NCI-H187 (cell line): ENCODE measurements around the gene MYH7B.

Experiments
- DNase-seq, 2 experiments: peaks; one replicate each; lab custom pipeline; 2025; lab: John Stamatoyannopoulos, UW

Gene MYH7B

DNA sequence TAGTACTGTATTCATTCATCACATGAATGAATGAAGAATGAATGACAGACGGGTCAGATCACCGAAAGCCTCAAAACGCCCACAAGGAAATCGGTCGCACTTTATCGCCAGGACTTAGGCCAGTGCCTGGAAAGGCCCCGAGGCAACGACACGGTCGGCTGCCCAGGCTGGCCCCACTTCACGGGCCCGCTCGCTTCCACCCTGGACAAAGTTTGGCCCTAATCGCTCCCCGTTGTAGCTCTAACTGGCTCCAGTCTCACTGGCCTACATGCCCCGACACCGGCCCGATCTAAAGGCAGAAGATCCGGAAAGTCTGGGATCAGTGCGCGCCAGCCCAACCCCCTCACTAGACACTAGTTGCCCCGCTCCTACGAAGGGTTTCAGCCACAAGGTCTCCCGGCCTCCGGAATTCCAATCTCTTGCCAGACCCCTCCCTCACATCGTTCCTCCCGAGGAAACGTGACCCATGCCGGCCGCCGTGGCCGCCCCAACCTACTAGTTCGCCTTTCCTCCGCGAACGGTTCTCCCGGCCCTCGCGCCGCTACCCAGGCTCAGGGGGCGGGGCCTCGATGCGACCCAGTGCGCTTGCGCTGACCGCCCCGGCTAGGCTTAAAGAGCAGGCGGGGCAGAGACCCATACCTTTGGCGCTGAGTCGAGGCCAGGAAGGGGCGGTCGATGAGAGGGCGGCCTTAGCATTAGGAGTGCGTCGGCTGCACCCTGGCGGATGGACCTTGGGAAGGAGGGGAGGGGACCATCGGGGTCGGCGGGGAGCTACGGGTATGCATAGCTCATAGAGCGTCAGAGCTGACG lies at the start of gene MYH7B, which contains the start of gene GSS:
Gene MYH7B, plus strand, starts transcription at position 638 of the 810 bp plus-strand sequence. CDS start 22,138 bp downstream, outside the sequence.
Gene GSS, minus strand, starts transcription at position 576 of the 810 bp plus-strand sequence. CDS start 3,954 bp downstream, outside the sequence.
- DNase-seq, result peak; percentile 90

DNA sequence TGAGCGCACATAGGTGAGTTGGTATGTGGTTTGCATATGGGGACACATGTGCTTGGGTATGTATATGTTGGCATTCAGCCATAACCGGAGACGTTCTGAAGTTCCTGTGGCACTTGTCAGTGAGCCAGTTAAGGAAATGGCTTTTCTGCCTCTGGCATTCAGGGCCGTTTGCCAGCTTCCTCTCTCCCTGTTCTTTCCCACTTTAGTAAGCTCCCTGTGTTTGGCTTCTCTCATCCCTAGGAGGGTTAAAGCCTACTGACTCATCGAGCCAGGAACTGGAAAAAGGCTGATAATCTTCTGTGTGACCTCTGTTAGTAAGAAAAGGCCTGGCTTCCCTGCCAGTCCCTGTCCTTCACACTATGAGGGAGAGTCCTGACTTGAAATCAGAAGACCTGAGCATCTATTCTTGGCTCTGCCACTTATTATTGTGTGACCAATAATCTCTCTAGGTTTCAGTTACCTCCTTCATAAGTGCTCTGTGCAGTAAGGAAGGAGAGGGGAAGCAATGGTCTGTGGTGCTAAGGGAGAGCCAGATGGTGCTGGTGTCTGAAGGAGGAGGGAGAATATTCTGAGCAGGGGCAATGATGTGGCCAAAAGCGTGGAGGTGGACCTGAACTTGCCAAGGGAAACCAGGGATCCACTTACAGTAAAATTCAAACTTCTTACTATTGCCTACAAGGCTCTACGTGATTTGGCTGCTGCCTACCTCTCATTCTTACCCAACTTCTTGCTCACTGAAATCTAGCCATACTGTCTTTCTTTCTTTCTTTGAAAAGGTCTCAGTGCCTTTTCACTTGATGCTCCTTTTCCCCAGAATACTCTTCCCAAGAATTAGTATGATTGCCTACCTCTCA lies 47.8 kb upstream of the MYH7B start:
- no peak for DNase-seq

DNA sequence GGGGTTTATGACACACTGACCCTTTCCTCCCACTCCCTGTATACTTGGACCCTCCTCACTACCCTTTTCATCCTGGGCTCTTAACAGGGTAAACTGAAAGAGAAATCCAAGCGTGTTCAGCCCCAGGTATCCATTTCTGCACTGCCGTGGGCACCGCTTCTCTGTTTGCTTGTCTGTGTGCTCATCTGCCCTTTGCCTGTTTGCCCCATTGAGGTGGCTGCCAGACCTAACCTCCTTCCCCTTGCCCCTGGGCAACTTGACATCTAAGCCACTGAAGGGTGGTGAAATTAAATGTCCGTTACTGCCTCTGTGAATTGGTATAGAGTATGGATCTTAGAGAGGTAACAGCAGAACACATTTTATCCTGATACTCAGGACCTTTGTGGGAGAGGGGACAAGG lies 40.5 kb upstream of the MYH7B start:
- no peak for DNase-seq

DNA sequence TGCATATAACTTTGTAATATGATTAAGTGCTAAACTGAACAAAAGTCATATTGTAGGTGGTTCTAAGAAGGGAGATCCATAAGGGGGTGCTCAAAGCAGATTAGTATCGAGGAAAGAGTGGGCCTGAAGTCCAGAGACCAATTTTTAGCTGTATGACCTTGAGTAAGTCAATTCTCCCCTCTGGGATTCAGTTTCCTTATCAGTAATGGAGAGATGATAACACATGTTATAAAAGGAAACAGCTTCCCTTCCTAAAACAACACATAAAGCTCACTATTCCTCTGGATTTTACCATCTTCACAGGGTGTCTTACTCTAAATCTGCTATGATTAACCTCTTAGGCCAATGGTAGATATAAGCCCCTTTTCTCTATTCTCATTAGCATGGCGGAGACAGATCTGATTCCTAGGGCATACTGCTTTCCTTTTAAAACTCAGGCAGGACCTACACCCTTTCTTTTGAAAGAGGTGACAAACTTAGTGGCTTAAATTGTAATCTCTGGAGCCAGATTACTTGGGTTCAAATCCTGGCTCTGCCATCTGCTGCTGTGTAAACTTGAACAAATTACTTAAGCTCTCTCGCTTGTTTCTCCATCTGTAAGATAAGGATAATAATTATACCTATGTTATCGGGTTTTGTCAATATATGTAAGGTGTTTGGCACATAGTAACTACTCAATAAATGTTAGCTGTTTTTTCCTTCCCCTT lies 39.8 kb upstream of the MYH7B start:
- no peak for DNase-seq

DNA sequence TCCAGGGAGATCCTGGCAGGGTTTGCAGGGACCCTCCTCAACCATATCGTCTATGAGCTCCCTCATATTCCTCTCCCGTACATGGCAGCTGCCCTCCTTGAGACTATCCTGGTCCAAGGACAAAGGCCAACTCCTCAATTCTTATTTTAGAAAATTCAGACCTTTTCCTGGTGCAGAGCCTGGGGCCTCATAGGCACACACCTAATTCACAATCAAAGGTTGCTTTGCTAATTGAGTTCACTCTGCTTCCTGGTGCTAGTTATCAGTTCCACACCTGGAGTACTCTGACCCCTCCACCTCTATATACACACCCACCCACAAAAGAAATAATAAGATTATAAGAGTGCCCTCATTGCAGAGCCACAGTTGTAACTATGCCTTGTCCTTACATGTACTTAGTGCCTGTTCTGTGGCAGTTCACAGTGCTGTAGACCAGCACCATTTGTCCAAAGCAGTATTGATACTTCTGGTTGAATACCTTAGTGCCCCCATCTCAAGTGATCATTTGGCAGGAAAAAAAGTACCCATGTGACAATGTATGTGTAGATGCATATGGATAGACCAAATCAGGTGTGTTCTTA lies 38.8 kb upstream of the MYH7B start:
- no peak for DNase-seq

DNA sequence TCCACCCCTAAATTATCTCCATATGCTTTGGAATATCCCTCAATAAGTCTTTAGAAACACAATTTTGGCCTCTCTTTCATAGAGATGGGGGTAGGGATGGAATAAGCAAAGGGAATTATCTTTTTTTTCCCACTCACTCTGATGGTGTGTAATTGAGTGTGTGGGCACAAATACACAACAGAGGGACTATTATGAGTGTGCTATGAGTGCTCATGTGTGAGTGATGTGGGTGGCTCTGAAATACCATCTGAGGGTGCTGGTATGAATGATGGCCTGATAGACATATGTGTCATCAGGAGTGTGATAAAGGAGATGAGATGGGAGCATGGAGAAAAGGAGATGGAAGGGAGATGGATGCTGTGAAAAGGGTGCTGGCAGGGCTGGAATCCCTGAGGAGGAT lies 35.6 kb upstream of the MYH7B start:
- no peak for DNase-seq

DNA sequence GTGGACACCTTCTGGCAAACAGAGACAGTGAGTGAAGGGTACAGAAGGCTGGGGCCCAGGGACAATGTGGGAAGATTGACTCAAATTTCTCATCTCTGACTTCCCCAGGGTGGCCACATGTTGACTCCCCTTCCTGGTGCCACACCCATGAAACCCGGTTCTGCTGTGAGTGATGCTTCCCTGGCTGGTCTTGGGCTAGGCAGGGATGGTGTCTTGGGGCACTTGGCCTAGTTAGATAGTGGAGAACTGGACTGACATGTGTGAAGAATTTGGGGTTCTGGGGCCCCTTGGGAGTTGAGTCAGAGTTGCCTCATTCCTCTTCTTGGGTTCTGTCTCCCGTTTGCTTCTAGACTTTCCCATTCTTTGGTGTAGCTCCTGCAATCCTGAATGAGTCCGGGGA lies 34.2 kb upstream of the MYH7B start:
- no peak for DNase-seq

DNA sequence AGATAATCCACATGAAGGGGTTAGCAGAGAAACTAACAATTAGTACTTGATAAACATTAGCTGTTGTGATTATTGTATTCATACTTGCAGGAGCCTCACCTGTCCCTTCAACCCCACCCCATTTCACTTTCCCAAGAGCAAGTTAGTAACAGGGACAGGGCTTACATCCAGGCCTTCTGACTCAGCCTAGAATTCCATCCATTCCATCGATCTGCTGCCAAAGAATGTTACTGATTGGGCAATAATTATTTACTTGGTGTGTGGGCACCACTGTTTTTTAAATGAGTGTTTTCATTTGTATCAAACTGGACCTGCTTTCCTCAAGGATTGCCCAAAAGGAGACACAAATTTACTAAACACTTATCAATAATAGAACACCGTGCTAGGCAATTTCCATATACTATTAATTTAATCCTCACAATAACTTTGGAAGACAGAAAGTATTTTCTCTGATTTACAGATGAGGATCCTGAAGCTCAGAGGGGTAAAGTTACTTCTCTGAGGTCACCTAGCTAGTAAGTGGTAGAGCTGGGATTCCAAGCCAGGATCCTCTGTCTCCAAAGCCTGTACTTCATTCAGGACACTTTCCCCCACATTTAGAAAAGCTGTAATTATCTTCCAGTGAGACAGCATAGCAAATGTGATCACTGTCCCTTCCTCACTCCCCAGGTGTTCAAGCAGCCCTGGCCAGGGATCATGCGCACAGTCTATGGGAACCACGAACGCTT lies 32.9 kb upstream of the MYH7B start:
- DNase-seq, result no peak

DNA sequence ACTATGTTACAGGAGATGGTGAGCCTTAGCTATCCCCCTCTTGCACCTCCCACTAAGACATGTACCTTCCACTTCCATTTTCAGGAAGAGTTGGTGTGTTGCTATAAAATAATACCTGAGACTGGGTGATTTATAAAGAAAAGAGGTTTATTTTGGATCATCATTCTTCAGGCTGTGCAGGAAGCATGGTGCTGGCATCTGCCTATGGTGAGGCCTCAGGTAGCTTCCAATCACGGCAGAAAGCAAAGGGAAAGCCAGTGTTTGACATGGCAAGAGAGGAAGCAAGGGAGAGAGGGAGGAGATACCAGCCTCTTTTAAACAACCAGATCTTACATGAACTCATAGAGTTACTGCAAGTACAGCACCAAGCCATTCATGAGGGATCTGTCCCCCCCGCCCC lies 32.3 kb upstream of the MYH7B start:
- no peak for DNase-seq

DNA sequence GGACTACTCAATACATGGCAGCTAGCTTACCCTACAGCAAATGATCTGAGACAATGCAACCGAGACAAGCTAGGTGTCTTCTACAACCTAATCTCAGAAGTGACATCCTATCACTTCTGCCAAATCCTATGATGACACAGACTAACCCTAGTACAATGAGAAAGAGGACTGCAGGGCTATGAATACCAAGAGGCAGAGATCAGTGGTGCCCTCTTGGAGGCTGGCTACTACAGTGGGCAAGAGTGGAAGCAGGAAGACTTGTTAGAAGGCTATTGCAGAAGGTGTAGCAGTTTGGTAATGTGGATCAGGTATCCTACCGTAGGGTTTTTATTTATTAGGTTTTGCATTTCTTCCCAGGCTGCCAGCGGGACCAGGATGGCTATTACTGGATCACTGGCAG lies 30.3 kb upstream of the MYH7B start:
- no peak for DNase-seq

DNA sequence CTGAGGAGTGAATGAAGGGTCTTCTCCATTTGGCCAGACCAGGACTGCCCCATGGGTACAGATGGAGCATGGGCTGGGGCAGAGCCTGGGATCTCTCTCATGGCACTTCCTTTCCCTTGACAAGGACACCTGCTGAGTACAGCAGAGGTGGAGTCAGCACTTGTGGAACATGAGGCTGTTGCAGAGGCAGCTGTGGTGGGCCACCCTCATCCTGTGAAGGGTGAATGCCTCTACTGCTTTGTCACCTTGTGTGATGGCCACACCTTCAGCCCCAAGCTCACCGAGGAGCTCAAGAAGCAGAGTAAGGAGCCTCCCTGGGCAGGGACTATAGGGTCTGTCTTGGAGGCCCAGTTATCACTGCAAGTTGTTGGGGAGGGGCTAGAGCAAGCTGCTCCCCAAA lies 29.7 kb upstream of the MYH7B start:
- no peak for DNase-seq

DNA sequence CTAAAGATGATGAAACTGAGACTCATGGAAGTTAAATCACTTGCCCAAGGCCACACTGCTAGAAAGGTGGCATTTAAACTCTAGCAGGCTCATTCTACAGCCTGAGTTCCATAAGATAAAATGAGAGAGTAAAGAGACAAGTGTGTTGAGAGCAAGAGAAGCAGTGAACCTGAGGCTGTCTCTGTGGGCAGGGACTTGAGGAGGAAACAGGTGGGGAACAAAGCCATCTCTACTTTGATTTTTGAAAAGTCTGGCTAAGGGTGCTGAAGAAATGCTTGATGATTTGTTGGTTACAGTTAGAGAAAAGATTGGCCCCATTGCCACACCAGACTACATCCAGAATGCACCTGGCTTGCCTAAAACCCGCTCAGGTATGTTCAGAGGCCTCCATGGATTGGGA lies 29.1 kb upstream of the MYH7B start:
- no peak for DNase-seq

DNA sequence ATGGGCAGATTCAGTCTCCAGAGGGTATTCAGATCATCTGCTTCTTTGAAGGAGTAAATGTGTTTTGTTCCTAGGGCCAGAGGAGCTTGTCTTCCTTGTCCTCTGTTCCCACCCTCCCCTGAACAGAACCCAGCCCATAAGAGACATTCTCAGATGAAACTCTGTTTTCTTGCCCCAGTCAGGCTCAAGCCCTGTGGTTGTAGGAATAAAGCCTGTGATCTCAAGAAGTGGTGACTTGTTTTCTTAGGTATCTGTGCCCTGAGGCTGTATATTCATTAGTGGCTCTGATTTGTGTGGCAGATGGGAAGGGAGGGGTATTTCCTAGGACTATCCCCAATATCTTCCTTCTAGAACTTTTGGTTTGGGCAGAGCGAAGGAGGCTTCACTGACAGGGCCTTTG lies 27.9 kb upstream of the MYH7B start:
- DNase-seq, result no peak

DNA sequence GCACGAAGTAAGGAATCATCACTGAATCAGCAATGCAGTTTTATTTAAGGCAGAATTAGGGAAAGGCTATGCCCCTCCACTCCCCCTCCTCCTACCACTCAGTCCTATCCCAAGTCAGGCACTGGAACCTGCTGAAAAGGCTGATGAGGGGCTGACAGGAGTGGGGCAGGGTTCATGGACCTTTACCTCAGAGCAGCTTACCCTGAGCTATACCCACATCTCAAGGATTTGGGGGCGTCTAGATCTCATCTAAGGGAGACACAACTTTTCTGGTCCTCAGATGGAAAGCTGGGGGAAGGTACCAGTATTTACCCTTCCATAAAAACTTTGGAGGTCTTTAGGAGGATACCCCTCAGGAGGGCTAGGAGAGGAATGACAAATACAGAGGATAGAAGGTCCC lies 27.3 kb upstream of the MYH7B start:
- no peak for DNase-seq

DNA sequence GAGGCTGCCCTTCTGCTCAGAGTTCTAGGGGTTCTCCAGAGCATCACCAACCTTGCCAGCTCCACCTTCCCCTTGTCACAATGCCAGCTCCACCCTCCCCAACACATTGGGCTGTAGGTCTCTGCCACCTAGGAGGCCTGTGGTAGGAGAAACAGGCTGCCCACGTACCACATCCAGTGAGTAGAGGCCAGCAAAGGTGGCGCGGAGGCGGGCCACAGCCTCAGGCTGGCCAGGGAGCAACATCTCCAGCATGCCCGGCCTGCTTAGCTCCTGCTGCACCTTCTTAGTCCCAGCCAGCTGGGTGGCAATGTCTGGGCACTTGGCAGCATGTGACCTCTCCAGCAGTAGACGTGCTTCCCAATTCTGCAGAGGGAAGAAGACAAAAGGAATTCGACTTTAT lies 23.9 kb upstream of the MYH7B start:
- DNase-seq, result no peak

DNA sequence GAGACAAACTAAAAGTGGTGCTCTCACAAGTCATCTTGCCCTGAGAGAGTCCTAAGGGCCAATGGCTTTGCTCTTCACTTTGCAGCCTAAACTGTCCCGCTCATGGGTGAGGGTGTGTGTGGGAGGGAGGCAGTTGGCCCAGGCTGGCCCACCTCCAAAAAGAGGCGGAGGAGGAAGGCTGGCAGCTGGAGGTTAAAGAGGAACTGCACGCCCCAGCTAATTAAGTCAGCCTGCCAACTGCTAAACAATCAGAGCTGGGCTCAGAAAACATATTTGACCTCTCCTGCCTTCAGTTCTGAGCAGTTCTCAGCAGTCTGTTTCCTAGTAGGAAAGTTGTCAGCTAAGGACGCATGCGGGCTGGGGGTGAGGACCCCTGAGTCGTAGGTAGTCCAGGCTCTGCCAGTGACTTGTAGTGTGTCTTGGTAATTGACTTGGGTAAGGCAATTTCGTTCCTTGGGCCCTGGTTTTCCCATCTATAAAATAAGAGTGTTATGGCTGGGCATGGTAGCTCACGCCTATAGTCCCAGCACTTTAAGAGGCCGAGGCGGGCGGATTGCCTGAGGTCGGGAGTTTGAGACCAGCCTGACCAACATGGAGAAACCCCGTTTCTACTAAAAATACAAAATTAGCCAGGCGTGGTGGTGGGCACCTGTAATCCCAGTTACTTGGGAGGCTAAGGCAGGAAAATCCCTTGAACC lies 17.1 kb upstream of the MYH7B start:
- no peak for DNase-seq

DNA sequence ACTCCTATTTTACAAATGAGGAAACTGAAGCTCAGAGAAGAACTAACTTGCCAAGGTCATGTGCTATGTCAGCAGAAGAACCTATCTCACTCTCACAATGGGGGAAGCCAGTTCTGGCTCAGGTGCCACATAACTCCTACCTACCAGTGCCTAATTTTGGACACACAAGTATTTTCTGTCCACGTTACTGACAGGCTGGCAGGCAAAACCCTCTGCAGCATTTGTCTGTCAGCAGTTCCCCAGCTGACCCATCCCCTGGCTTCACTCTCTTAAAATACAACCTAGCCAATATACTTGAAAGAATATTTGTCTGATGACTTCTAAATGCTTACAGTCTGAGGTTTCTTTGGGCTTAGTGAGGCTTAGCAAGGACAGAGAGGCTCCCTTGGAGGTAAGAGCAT lies 15.6 kb upstream of the MYH7B start:
- DNase-seq, result no peak

DNA sequence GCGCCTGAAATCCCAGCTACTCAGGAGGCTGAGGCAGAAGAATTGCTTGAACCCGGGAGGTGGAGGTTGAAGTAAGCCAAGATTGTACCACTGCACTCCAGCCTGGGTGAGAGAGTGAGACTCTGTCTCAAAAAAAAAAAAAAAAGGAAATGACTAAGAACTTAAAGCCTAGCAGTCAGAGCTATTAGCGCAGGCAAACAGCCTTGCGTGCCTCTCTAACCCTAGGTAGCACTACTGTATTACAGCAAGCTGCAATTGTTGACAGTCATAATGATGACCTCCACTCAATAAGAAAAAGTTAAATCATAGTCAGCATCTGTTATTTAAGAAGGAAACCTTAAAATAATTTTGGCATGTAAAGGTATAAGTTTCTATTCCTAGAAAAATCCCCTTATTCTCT lies 14.4 kb upstream of the MYH7B start:
- no peak for DNase-seq

DNA sequence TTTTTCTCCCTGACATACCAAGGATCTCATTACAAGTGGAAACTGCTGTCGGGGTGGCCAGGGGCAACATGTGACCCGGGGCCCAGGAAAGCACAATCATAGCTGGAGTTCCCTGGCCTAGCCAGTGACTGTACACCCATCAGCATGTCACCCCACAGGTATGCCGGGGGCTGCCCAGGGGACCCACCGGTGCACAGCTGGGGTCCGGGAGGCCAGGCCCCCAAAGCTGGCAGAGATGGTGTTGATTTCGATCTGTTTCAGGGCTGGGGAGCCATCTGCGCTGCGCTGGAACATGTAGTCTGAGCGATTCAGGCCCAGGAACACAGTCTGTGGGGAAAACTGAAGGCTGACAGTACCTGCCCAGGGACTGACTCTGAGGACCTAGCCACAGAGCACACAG lies 13.4 kb upstream of the MYH7B start:
- no peak for DNase-seq

DNA sequence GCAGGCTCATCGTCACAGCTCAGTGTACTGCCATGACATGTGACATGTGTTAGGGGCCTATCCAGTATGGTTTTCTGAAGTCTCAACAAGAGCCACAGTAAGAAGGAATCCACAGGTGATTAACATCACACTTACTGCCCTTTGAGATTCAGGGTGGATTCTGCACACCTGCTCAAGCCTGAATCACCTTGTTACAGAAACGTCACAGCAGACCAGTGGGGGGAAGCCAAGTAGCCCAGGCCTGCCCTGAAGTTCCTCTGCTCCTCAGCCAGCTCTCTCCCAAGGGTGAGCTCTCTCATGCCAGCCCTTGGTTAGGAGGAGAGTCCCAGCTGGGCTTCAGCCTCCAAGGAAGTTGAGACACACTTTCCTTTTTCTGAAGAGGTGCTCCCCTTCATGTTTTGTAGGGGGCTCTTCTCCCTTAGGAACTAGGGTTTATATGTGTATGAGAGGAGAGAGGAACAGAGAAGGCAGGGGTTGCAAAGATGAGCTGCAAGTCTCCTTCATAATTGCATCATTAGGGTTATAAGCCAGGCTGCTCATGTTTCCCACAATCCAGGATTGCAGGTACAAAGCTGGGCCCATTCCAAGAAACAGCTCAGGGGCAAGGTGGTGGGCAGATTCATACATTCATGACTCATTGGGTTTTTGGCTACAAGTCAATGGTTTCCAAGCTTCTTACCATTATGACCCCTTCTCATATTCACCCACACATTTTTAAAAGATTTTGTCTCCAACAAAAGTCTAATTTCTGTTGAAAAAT lies 11.7 kb upstream of the MYH7B start:
- DNase-seq, result no peak
